ENCODE measurements around the gene SULT1A2. TPM values are rescaled to one million over a fixed set of nuclear protein-coding genes. Genes with fewer than 3 reads are reported as not detected.

SULT1A2 gene
- total RNA-seq, 1 donor from 2014 or later = 0.23 TPM

- peaks cover 24% of the 10 kb centered on the region for H3K36me3 Mint-ChIP-seq (ENCODE audit: low read depth)
Observed at GRCh38 chr16:28589930-28590329, 6.9 kb downstream of the SULT1A2 start.

DNA sequence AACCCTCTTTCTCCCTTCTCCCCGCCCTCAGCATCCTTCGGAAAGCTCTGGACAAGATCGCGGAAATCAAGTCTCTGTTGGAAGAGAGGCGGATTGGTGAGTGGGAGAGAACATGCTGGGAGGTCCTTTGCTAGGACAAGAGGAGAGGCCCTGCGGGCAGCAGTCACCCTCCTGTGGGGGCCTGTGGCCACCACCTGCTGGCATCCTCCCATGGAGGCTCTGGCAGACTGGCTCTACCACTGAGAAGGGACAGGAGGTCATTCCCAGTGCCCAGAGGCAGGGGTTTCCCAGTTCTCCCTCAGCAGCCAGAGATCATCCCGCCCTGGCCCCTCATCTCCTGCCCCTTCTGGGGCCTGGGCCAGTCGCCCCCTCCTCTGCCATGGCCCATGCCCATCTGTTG lies 7.8 kb downstream of the SULT1A2 start:
- Mint-ChIP-seq H3K27me3 (no peaks in the 10 kb centered on the region), H3K36me3 (ENCODE audit: low read depth) (peaks cover 28% of the 10 kb centered on the region), H3K9me3 (no peaks in the 10 kb centered on the region), H3K4me1 (no peaks in the 10 kb centered on the region), H3K27ac (no peak overlapping the region), H3K4me3 (no peak overlapping the region)
- intact Hi-C loops (cut with micrococcal nuclease) = no loop called here
- no peak for DNase-seq

More at GRCh38 chr16:28589930-28590329, 6.9 kb downstream of the SULT1A2 start:
- Mint-ChIP-seq H3K27me3 (no peaks in the 10 kb centered on the region), H3K4me3 (no peak overlapping the region), H3K9me3 (no peaks in the 10 kb centered on the region), H3K27ac (no peak overlapping the region), H3K4me1 (no peaks in the 10 kb centered on the region)
- no peak for DNase-seq
- intact Hi-C loops (cut with micrococcal nuclease) = no loop called here

DNA sequence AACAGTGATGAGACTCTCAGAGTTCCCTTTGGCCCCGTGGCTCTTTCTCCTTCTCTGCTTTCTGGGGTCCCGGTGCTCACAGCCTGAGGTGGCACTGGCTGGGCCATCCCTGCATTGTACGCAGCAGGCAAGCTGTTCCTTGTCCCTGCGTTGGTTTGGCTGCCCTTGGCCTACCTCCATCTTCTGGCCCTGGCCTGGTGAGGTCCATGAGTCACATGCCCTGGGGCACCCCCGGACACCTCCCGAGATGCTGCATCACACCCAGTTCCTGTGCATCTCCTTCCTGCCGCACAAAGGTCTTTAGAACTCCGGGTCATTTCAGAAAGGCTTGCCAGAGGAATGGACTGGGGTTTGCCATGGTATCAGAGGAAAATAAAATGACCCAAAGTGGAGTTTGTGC lies 9.5 kb downstream of the SULT1A2 start:
- no peak for DNase-seq
- intact Hi-C loops (cut with micrococcal nuclease) = no loop called here
- H3K4me1 Mint-ChIP-seq = no peaks in the 10 kb centered on the region
- H3K36me3 Mint-ChIP-seq (ENCODE audit: low read depth) = peaks cover 35% of the 10 kb centered on the region
- no peaks in the 10 kb centered on the region for H3K9me3 Mint-ChIP-seq
- no peaks in the 10 kb centered on the region for H3K27me3 Mint-ChIP-seq
- peak overlapping the region; percentile 60 for H3K27ac Mint-ChIP-seq
- H3K4me3 Mint-ChIP-seq = no peak overlapping the region

DNA sequence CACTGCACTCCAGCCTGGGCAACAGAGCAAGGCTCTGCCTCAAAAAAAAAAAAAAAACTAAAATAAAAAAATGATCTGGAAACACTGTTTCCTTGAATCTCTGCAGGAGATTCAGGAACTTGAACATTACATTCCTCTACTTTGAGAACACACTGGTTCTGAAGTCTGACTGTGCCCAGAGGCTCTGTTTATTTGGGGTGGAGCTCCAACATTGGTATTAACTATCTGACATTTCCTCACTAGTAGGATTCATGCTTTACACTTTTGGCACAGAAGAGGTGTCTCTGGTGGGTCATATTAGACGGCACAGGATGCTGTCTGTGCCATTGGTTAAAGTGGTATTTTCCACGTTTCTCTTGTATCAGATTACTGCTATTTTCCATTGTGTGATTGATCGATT lies 10.4 kb downstream of the SULT1A2 start:
- Mint-ChIP-seq H3K27ac (no peak overlapping the region), H3K36me3 (ENCODE audit: low read depth) (peaks cover 40% of the 10 kb centered on the region), H3K27me3 (no peaks in the 10 kb centered on the region), H3K4me3 (no peak overlapping the region), H3K4me1 (no peaks in the 10 kb centered on the region), H3K9me3 (no peaks in the 10 kb centered on the region)
- intact Hi-C loops (cut with micrococcal nuclease) = no loop called here
- DNase-seq = no peak

- H3K4me3 Mint-ChIP-seq = no peak overlapping the region
- DNase-seq = no peak
- H3K9me3 Mint-ChIP-seq = no peaks in the 10 kb centered on the region
- no peak overlapping the region for H3K27ac Mint-ChIP-seq
- peaks cover 36% of the 10 kb centered on the region for H3K36me3 Mint-ChIP-seq (ENCODE audit: low read depth)
- intact Hi-C loops (cut with micrococcal nuclease) = no loop called here
- no peaks in the 10 kb centered on the region for H3K4me1 Mint-ChIP-seq
- H3K27me3 Mint-ChIP-seq = no peaks in the 10 kb centered on the region
Observed at GRCh38 chr16:28585674-28586073, 11.2 kb downstream of the SULT1A2 start.

DNA sequence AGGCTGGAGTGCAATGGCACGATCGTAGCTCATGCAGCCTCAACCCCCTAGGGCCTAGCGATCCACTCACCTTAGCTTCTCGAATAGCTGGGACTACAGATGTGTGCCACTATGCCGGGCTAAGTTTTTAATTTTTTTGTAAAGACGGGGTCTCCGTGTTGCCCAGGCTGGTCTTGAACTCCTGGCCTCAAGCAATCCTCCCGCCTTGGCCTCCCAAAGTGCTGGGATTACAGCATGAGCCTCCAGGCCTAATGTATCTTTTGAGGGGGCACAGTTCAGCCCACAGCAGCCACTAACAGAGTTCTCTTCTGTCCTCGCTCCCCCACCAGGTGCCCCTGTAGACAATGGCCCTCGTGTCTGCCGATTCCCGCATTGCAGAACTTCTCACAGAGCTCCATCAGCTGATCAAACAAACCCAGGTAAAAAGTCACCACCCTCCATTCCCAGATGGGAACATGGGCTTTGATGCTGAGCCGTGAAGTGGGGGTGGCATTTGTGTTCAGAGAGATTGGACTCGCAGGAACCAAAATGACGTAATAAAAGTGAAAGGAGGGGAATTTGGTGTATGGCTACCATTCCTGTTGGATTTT lies 16.0 kb downstream of the SULT1A2 start:
- H3K9me3 Mint-ChIP-seq = no peaks in the 10 kb centered on the region
- H3K27me3 Mint-ChIP-seq = no peaks in the 10 kb centered on the region
- no peak overlapping the region for H3K27ac Mint-ChIP-seq
- intact Hi-C loops (cut with micrococcal nuclease) = no loop called here
- H3K36me3 Mint-ChIP-seq (ENCODE audit: low read depth) = peaks cover 23% of the 10 kb centered on the region
- H3K4me1 Mint-ChIP-seq = no peaks in the 10 kb centered on the region
- no peak overlapping the region for H3K4me3 Mint-ChIP-seq
- no peak for DNase-seq

DNA sequence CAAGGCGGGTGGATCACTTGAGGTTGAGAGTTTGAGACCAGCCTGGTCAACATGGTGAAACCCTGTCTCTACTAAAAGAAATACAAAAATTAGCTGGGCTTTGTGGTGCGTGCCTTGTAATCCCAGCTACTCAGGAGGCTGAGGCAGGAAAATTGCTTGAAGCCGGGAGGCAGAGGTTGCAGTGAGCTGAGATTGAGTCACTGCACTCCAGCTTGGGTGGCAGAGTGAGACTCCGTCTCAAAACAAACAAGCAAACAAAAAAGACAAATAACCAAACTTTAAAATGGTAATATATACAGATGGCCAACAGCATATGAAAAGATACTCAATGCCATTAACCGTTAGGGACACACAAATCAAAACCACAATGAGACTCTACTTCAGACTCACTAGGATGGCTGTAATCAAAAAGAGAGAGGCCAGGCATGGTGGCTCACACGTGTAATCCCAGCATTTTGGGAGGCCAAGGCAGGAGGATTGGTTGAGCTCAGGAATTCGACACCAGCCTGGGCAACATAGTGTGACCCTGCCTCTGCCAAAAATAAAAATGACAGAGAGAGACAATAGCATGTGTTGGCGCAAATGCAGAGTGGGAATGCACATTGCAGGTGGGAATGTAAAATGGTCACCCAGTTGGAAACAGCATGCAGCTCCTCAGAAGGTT lies 21.3 kb downstream of the SULT1A2 start:
- Mint-ChIP-seq H3K27ac (no peak overlapping the region), H3K9me3 (no peaks in the 10 kb centered on the region), H3K4me3 (no peak overlapping the region), H3K27me3 (no peaks in the 10 kb centered on the region), H3K4me1 (peaks cover 2% of the 10 kb centered on the region), H3K36me3 (ENCODE audit: low read depth) (peaks cover 2% of the 10 kb centered on the region)
- intact Hi-C loops (cut with micrococcal nuclease) = no loop called here
- no peak for DNase-seq

DNA sequence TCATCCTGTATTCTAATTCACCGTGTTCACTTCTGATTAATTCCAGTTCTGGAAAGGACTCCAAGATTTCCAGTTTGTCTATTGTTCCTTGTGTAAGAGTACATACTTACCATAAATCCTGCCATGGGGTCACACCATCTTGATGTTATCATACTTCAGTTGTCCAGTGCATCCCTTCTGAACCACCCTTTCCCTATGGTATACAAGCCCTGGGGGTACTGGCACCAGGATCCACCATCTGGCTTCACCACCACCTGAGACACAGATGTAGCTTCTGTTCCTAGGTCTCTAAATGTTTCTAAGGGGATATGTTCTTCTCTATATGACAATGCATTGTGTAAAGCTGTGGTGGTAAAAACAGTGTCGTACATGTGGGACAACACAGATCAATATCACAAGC lies 21.9 kb downstream of the SULT1A2 start:
- Mint-ChIP-seq H3K4me3 (no peak overlapping the region), H3K36me3 (ENCODE audit: low read depth) (peaks cover 2% of the 10 kb centered on the region), H3K27me3 (no peaks in the 10 kb centered on the region), H3K9me3 (no peaks in the 10 kb centered on the region), H3K4me1 (peaks cover 2% of the 10 kb centered on the region), H3K27ac (no peak overlapping the region)
- no peak for DNase-seq
- intact Hi-C loops (cut with micrococcal nuclease) = no loop called here

- no peak overlapping the region for H3K4me3 Mint-ChIP-seq
- no peak for DNase-seq
- H3K36me3 Mint-ChIP-seq (ENCODE audit: low read depth) = peaks cover 2% of the 10 kb centered on the region
- peaks cover 2% of the 10 kb centered on the region for H3K4me1 Mint-ChIP-seq
- intact Hi-C loops (cut with micrococcal nuclease) = no loop called here
- no peaks in the 10 kb centered on the region for H3K9me3 Mint-ChIP-seq
- no peak overlapping the region for H3K27ac Mint-ChIP-seq
- no peaks in the 10 kb centered on the region for H3K27me3 Mint-ChIP-seq
Observed at GRCh38 chr16:28573738-28574718, 22.8 kb downstream of the SULT1A2 start.

GRCh38 chr16:28572696-28573510 lies 23.9 kb downstream of the SULT1A2 start:
- Mint-ChIP-seq H3K27ac (no peak overlapping the region), H3K9me3 (no peaks in the 10 kb centered on the region), H3K4me1 (peaks cover 2% of the 10 kb centered on the region), H3K36me3 (ENCODE audit: low read depth) (peaks cover 3% of the 10 kb centered on the region), H3K27me3 (no peaks in the 10 kb centered on the region), H3K4me3 (no peak overlapping the region)
- DNase-seq = no peak
- intact Hi-C loops (cut with micrococcal nuclease) = no loop called here

GRCh38 chr16:28569968-28570752 lies 26.7 kb downstream of the SULT1A2 start:
- Mint-ChIP-seq H3K9me3 (peaks cover 11% of the 10 kb centered on the region), H3K36me3 (ENCODE audit: low read depth) (peaks cover 21% of the 10 kb centered on the region), H3K4me3 (no peak overlapping the region), H3K27ac (no peak overlapping the region), H3K4me1 (peaks cover 2% of the 10 kb centered on the region), H3K27me3 (no peaks in the 10 kb centered on the region)
- intact Hi-C loops (cut with micrococcal nuclease) = no loop called here
- no peak for DNase-seq

GRCh38 chr16:28569021-28569420 lies 27.8 kb downstream of the SULT1A2 start:
- Mint-ChIP-seq H3K9me3 (peaks cover 11% of the 10 kb centered on the region), H3K36me3 (ENCODE audit: low read depth) (peaks cover 29% of the 10 kb centered on the region), H3K27me3 (no peaks in the 10 kb centered on the region)

DNA sequence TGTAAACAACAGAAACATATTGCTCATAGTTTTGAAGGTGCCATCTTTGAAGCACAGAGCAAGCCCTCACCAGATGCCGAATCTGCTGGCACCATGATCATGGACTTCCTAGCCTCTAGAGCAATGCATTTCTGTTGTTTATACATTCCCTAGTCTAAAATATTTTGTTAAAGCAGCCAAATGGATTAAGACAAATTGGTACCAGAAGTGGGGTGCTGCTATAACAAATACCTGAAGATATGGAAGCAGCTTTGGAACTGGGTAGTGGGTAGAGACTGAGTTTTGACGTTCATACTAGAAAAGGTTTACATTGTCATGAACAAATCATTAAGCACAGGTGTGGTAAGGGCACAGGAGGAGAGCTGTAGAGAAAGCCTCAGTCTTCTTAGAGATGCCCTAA lies 29.6 kb downstream of the SULT1A2 start:
- DNase-seq = no peak
- intact Hi-C loops (cut with micrococcal nuclease) = no loop called here
- H3K9me3 Mint-ChIP-seq = peaks cover 11% of the 10 kb centered on the region
- peaks cover 4% of the 10 kb centered on the region for H3K4me1 Mint-ChIP-seq
- peaks cover 34% of the 10 kb centered on the region for H3K36me3 Mint-ChIP-seq (ENCODE audit: low read depth)
- H3K27ac Mint-ChIP-seq = no peak overlapping the region
- H3K27me3 Mint-ChIP-seq = no peaks in the 10 kb centered on the region
- H3K4me3 Mint-ChIP-seq = no peak overlapping the region

More at GRCh38 chr16:28569021-28569420, 27.8 kb downstream of the SULT1A2 start:
- Mint-ChIP-seq H3K27ac (no peak overlapping the region), H3K4me1 (peaks cover 2% of the 10 kb centered on the region), H3K4me3 (no peak overlapping the region)
- DNase-seq = no peak
- intact Hi-C loops (cut with micrococcal nuclease) = no loop called here
